Endothelial cell of umbilical vein (primary cell): ENCODE measurements around the gene DNAL1. TPM values are rescaled to one million over a fixed set of nuclear protein-coding genes. Genes with fewer than 3 reads are reported as not detected.

Source experiments
- BruUV-seq: library from RNA; stranded (reverse); fragments of 400-500 nt; replicated peaks from 2 replicates; lab custom pipeline; 2021; lab: Mats Ljungman, UMichigan
- CTCF ChIA-PET: fragments of 300-600, 350-600 bp; sonication (Branson Sonifier 250); formaldehyde crosslinking; loops from one replicate; lab custom pipeline; 2021; ENCODE audit warnings: antibody characterized with exemption, inconsistent platforms; lab: Charles Lee
- POLR2A ChIA-PET: fragments of 300-600, 350-600 bp; sonication (Branson Sonifier 250); formaldehyde crosslinking; loops from one replicate; lab custom pipeline; 2021; ENCODE audit warnings: antibody characterized with exemption, inconsistent platforms; lab: Charles Lee
- DNase-seq: peaks from one replicate; pipeline ENCODE4 v3.0.0-alpha.2; 2011; ENCODE audit warnings: low read depth, low spot score
- FAIRE-seq: peaks from 2 replicates; lab custom pipeline; 2011; peaks lifted over from hg19 to GRCh38; lab: Jason Lieb, UNC
- H2AFZ ChIP-seq: 2 replicates; pipeline ENCODE4 v1.6.0; 2012; ENCODE audit warnings: low read depth, low read length, control low read depth, inconsistent platforms
- H3K27ac ChIP-seq: 2 replicates; pipeline ENCODE4 v1.5.1; 2011; ENCODE audit warnings: low read depth, mild to moderate bottlenecking, control low read depth, low read length, moderate library complexity; ENCODE audit not compliant: insufficient read depth
- H3K27me3 ChIP-seq, 2 experiments: 2 replicates each; pipeline versions ENCODE4 v1.6.0 to v1.6.1; 2011; ENCODE audit warnings: low read length in 2 of 2, mixed read lengths in 1 of 2; ENCODE audit not compliant: control insufficient read depth in 2 of 2, insufficient read depth in 2 of 2
- H3K36me3 ChIP-seq, 2 experiments: 2 replicates in 1 of 2; 3 replicates in 1 of 2; pipeline ENCODE4 v1.5.1; 2011; ENCODE audit warnings: low read length in 2 of 2, mild to moderate bottlenecking in 1 of 2, moderate library complexity in 1 of 2; ENCODE audit not compliant: control insufficient read depth in 2 of 2, insufficient read depth in 2 of 2; ENCODE audit errors: extremely low read depth in 1 of 2
- H3K4me1 ChIP-seq: 3 replicates; pipeline ENCODE4 v1.5.1; 2011; ENCODE audit warnings: mild to moderate bottlenecking, low read length; ENCODE audit not compliant: control insufficient read depth, insufficient read depth; ENCODE audit errors: extremely low read depth
- H3K4me2 ChIP-seq: 2 replicates; pipeline ENCODE4 v1.6.1; 2011; ENCODE audit warnings: low read length, control low read depth, mixed read lengths; ENCODE audit not compliant: insufficient read depth
- H3K4me3 ChIP-seq, 3 experiments: fragments of 200-600 bp in 1 of 3; sonication (generic), shearing (Covaris generic) in 1 of 3; replicated peaks in 1 of 3; 2 replicates each; pipeline ENCODE4 v1.5.1; 2011 to 2016; ENCODE audit warnings: control low read depth in 3 of 3, low read length in 3 of 3, mild to moderate bottlenecking in 2 of 3, inconsistent platforms in 1 of 3, low read depth in 1 of 3, moderate library complexity in 1 of 3; ENCODE audit not compliant: insufficient read depth in 1 of 3
- H3K79me2 ChIP-seq: 2 replicates; pipeline ENCODE4 v1.6.0; 2012; ENCODE audit warnings: low read length, inconsistent platforms; ENCODE audit not compliant: control insufficient read depth, insufficient read depth
- H3K9ac ChIP-seq: replicated peaks from 2 replicates; pipeline ENCODE3; 2011; ENCODE audit warnings: low read length, control low read depth; ENCODE audit not compliant: insufficient read depth; ENCODE audit errors: extremely low read depth
- H3K9me1 ChIP-seq: replicated peaks from 3 replicates; pipeline ENCODE4 v1.6.0; 2011; ENCODE audit warnings: mild to moderate bottlenecking, low read length; ENCODE audit not compliant: control insufficient read depth, insufficient read depth; ENCODE audit errors: extremely low read depth
- H3K9me3 ChIP-seq: replicated peaks from 2 replicates; pipeline ENCODE4 v1.5.1; 2012; ENCODE audit warnings: low read length, inconsistent platforms; ENCODE audit not compliant: control insufficient read depth, insufficient read depth
- H4K20me1 ChIP-seq: replicated peaks from 2 replicates; pipeline ENCODE3; 2011; ENCODE audit warnings: mild to moderate bottlenecking, low read length; ENCODE audit not compliant: control insufficient read depth, insufficient read depth; ENCODE audit errors: extremely low read depth
- FOS ChIP-seq: IDR thresholded peaks from 2 replicates; pipeline ENCODE4 v1.6.1; 2011; ENCODE audit warnings: mild to moderate bottlenecking, low read length, moderate library complexity, borderline replicate concordance; ENCODE audit not compliant: insufficient read depth
- GATA2 ChIP-seq: IDR thresholded peaks from 2 replicates; pipeline ENCODE4 v1.7.0; 2011; ENCODE audit warnings: low read depth, mild to moderate bottlenecking, moderate library complexity, mixed read lengths, low read length; ENCODE audit not compliant: insufficient read length, insufficient read depth
- JUN ChIP-seq: IDR thresholded peaks from 2 replicates; pipeline ENCODE4 v1.6.1; 2011; ENCODE audit warnings: borderline replicate concordance, low read depth; ENCODE audit not compliant: insufficient read length, insufficient read depth
- MAX ChIP-seq: IDR thresholded peaks from 2 replicates; pipeline ENCODE4 v1.6.1; 2011; ENCODE audit not compliant: insufficient read depth, insufficient read length
- POLR2A ChIP-seq: IDR thresholded peaks from 2 replicates; pipeline ENCODE4 v1.6.1; 2012; ENCODE audit warnings: low read depth, mild to moderate bottlenecking, control low read depth, low read length
- dilution Hi-C: fragments of 300-500 bp; cut with MboI; formaldehyde crosslinking; loops from one replicate; pipeline ENCODE4 v1.15.0; 2019; ENCODE audit warnings: low sequenced_read_pairs; ENCODE audit not compliant: extremely low pct_ligation_motif_present
- intact Hi-C: fragments of 100-400 bp; cut with micrococcal nuclease; formaldehyde crosslinking; loops from one replicate; pipeline ENCODE4 v1.10.0; 2022
- polyA plus RNA-seq, 4 experiments: library from polyadenylated mRNA; depleted of rRNA in 3 of 4; stranded (reverse) in 3 of 4; unstranded in 1 of 4; fragments of >200 nt; gene quantifications; 2 replicates each; pipeline versions ENCODE4 v1.2.1 to v1.2.3, GENCODE V29; 2011 to 2012; ENCODE audit warnings: missing spikeins in 1 of 4
- total RNA-seq: library from RNA; stranded (reverse); gene quantifications from 2 replicates; pipeline ENCODE4 v1.2.3, GENCODE V29; 2021

The DNAL1 gene
- total and polyA plus RNA-seq, 2 donors (not counting 3 experiments of a cell fraction or from before 2014, with no cell fraction given): 2.4 to 15.3 TPM

- TSS peak; percentile 32 for BruUV-seq
These were observed 94.5 kb downstream of the DNAL1 start for GRCh38 chr14:73739174-73739898.

GRCh38 chr14:73739899-73740617, 95.3 kb downstream of the DNAL1 start:
- no TSS peak for BruUV-seq
- Histone ChIP-seq H3K27ac (peak overlapping the region; percentile 96), H4K20me1 (no peaks in the 10 kb centered on the region), H3K27me3 (no peaks in the 10 kb centered on the region), H3K9ac (peak overlapping the region; percentile 80), H3K4me2 (no peak overlapping the region), H3K9me3 (no peaks in the 10 kb centered on the region), H3K9me1 (no peaks in the 10 kb centered on the region), H3K36me3 (peaks cover 9 to 26% of the 10 kb centered on the region in 2 experiments), H2AFZ (no peak overlapping the region), H3K4me1 (peaks cover 52% of the 10 kb centered on the region), H3K4me3 (no peak overlapping the region), H3K79me2 (peaks cover 81% of the 10 kb centered on the region)
- no peak for TF ChIP-seq MAX
- DNase-seq (no peak), FAIRE-seq (peak; percentile 18)
- intact Hi-C loops (loop anchor here (2.0 to 5.0 kb wide), 2 partner anchors 25 to 112 kb away; partner anchors contain the start of genes PNMA1 and PTGR2), dilution Hi-C loops (no loop called here)
- ChIA-PET POLR2A (interaction anchor here (3.0 kb wide), 1 partner anchor 14 kb away, joined by 31 read pairs; no protein-coding TSS in a partner anchor), CTCF (interaction anchor here (1.3 to 8.9 kb wide), 4 partner anchors 9 to 45 kb away, joined by 3 to 91 read pairs (median 48); a partner anchor contains a TSS)

More at GRCh38 chr14:73739174-73739898, 94.5 kb downstream of the DNAL1 start:
- H3K36me3 ChIP-seq: peaks cover 9 to 26% of the 10 kb centered on the region in 2 experiments
- H3K4me3 ChIP-seq: no peak overlapping the region
- no peak overlapping the region for H2AFZ ChIP-seq
- TF ChIP-seq MAX (no peak), GATA2 (no peak), POLR2A (no peak), FOS (no peak), JUN (no peak)
- H3K4me1 ChIP-seq: peaks cover 45% of the 10 kb centered on the region
- peak overlapping the region; percentile 96 for H3K27ac ChIP-seq
- FAIRE-seq: no peak
- intact Hi-C loops (no loop called here), dilution Hi-C loops (no loop called here)
- no peak overlapping the region for H3K9ac ChIP-seq
- CTCF ChIA-PET: interaction anchor here (1.3 to 8.9 kb wide), 4 partner anchors 9 to 19 kb away, joined by 3 to 91 read pairs (median 49); a partner anchor contains a TSS
- no peaks in the 10 kb centered on the region for H4K20me1 ChIP-seq
- H3K27me3 ChIP-seq: no peaks in the 10 kb centered on the region
- peaks cover 81% of the 10 kb centered on the region for H3K79me2 ChIP-seq
- POLR2A ChIA-PET: interaction anchor here (0.6 to 3.0 kb wide), 2 partner anchors 11 to 14 kb away, joined by 7 to 31 read pairs; no protein-coding TSS in a partner anchor
- H3K9me1 ChIP-seq: no peaks in the 10 kb centered on the region
- no peak overlapping the region for H3K4me2 ChIP-seq
- no peak for DNase-seq
- no peaks in the 10 kb centered on the region for H3K9me3 ChIP-seq
